ENCODE data around the gene ITGB5.

DNA sequence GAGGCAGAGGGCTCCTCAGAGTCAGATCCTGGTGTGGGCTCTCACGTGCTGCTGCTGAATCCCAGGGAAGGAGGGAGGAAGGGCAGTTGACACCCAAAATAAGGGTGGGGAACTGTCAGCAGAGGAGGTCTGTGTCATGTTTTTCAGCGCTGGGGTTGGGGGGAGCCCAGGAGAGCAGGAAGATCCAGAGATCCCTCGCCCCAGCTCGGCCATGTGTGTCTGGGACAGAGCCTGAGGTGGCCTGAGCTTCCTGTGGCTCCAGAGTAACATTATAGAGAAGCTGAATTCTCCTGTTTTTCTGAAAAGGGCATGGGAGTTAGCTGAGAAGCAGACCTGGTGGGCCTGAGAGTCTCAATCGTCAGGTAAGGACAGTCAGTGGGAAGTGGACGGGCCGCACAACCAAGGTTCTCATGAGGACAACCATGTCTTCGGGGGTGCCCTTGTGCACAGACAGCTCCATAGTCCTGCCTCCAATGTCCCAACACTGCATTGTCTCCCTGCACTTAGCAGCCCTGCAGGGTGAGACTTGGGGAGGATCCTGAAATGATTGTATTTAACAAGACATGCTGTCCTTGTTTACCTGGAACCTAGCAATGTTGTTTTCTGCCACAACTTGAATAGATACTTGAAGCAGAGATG is 138.5 kb downstream of the ITGB5 start:
- TF ChIP-seq, protein P1, sequence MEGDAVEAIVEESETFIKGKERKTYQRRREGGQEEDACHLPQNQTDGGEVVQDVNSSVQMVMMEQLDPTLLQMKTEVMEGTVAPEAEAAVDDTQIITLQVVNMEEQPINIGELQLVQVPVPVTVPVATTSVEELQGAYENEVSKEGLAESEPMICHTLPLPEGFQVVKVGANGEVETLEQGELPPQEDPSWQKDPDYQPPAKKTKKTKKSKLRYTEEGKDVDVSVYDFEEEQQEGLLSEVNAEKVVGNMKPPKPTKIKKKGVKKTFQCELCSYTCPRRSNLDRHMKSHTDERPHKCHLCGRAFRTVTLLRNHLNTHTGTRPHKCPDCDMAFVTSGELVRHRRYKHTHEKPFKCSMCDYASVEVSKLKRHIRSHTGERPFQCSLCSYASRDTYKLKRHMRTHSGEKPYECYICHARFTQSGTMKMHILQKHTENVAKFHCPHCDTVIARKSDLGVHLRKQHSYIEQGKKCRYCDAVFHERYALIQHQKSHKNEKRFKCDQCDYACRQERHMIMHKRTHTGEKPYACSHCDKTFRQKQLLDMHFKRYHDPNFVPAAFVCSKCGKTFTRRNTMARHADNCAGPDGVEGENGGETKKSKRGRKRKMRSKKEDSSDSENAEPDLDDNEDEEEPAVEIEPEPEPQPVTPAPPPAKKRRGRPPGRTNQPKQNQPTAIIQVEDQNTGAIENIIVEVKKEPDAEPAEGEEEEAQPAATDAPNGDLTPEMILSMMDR (IDR thresholded peaks at IDR 0.05; ENCODE audit: low read depth, low read length) = no peak
- TF ChIP-seq POLR2A (IDR thresholded peaks at IDR 0.05; ENCODE audit: extremely low read depth, insufficient read length) = no peak
- TF ChIP-seq, protein P2, sequence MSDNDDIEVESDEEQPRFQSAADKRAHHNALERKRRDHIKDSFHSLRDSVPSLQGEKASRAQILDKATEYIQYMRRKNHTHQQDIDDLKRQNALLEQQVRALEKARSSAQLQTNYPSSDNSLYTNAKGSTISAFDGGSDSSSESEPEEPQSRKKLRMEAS (IDR thresholded peaks at IDR 0.05; ENCODE audit: low read depth, low read length) = no peak
